ENCODE measurements around the gene FBXO9. TPM values are rescaled to one million over a fixed set of nuclear protein-coding genes. Genes with fewer than 3 reads are reported as not detected.

Gene FBXO9
- total RNA-seq, 2 experiments from 2014 or later, result 72.2 to 74.1 TPM

GRCh38 chr6:53070806-53071205, 5.6 kb downstream of the FBXO9 start:
- no peak overlapping the region for H3K4me3 Mint-ChIP-seq

GRCh38 chr6:53074347-53074746, 9.1 kb downstream of the FBXO9 start:
- Mint-ChIP-seq H3K4me1 (peaks cover 11% of the 10 kb centered on the region), H3K4me3 (no peak overlapping the region), H3K27ac (no peak overlapping the region), H3K9me3 (no peaks in the 10 kb centered on the region), H3K36me3 (ENCODE audit: low read depth) (peaks cover 48% of the 10 kb centered on the region), H3K27me3 (no peaks in the 10 kb centered on the region)
- DNase-seq, result no peak
- CTCF ChIA-PET, result no interaction called here
- POLR2A ChIA-PET, result no interaction called here

More at GRCh38 chr6:53070806-53071205, 5.6 kb downstream of the FBXO9 start:
- CTCF ChIA-PET, result no interaction called here
- H3K36me3 Mint-ChIP-seq (ENCODE audit: low read depth), result peaks cover 32% of the 10 kb centered on the region
- H3K4me1 Mint-ChIP-seq, result peaks cover 36% of the 10 kb centered on the region
- no peaks in the 10 kb centered on the region for H3K9me3 Mint-ChIP-seq
- no peak for DNase-seq
- H3K27ac Mint-ChIP-seq, result no peak overlapping the region
- no peaks in the 10 kb centered on the region for H3K27me3 Mint-ChIP-seq
- POLR2A ChIA-PET, result no interaction called here

- no peaks in the 10 kb centered on the region for H3K9me3 Mint-ChIP-seq
Measured at GRCh38 chr6:53080813-53081212, 15.6 kb downstream of the FBXO9 start.

GRCh38 chr6:53086302-53086701, 21.1 kb downstream of the FBXO9 start:
- CTCF ChIA-PET, result no interaction called here

More at GRCh38 chr6:53080813-53081212, 15.6 kb downstream of the FBXO9 start:
- H3K4me1 Mint-ChIP-seq, result no peaks in the 10 kb centered on the region
- ChIA-PET POLR2A (no interaction called here), CTCF (no interaction called here)
- DNase-seq, result no peak
- no peak overlapping the region for H3K4me3 Mint-ChIP-seq
- no peak overlapping the region for H3K27ac Mint-ChIP-seq
- no peaks in the 10 kb centered on the region for H3K27me3 Mint-ChIP-seq
- peaks cover 57% of the 10 kb centered on the region for H3K36me3 Mint-ChIP-seq (ENCODE audit: low read depth)

GRCh38 chr6:53089948-53090347, 24.7 kb downstream of the FBXO9 start:
- ChIA-PET POLR2A (no interaction called here), CTCF (no interaction called here)
- H3K9me3 Mint-ChIP-seq, result no peaks in the 10 kb centered on the region
- no peak overlapping the region for H3K27ac Mint-ChIP-seq
- no peak overlapping the region for H3K4me3 Mint-ChIP-seq
- peaks cover 9% of the 10 kb centered on the region for H3K4me1 Mint-ChIP-seq
- no peak for DNase-seq
- peaks cover 45% of the 10 kb centered on the region for H3K36me3 Mint-ChIP-seq (ENCODE audit: low read depth)
- H3K27me3 Mint-ChIP-seq, result no peaks in the 10 kb centered on the region

More at GRCh38 chr6:53086302-53086701, 21.1 kb downstream of the FBXO9 start:
- H3K36me3 Mint-ChIP-seq (ENCODE audit: low read depth), result peaks cover 55% of the 10 kb centered on the region
- H3K27me3 Mint-ChIP-seq, result no peaks in the 10 kb centered on the region
- POLR2A ChIA-PET, result no interaction called here
- H3K4me1 Mint-ChIP-seq, result peaks cover 2% of the 10 kb centered on the region
- no peak overlapping the region for H3K27ac Mint-ChIP-seq
- H3K4me3 Mint-ChIP-seq, result no peak overlapping the region
- H3K9me3 Mint-ChIP-seq, result no peaks in the 10 kb centered on the region
- no peak for DNase-seq

DNA sequence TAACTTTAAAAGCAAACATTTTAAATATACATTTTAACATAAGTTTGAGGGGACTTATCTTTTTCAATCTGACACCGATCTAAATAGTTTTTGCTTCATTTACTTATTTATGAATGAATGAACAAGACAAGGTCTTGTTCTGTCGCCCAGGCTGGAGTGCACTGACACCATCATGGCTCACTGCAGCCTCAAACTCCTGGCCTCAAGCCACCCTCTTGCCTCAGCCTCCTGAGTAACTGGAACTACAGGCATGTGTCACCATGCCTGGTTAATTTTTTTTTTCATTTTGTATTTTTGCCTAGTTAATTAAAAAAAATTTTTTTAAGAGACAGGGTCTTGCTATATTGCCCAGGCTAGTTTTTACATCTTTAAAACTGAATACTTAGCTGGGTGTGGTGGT, 25.4 kb downstream of the FBXO9 start:
- ChIA-PET CTCF (no interaction called here), POLR2A (no interaction called here)
- peaks cover 50% of the 10 kb centered on the region for H3K36me3 Mint-ChIP-seq (ENCODE audit: low read depth)

GRCh38 chr6:53095270-53095669, 30.1 kb downstream of the FBXO9 start:
- H3K27me3 Mint-ChIP-seq, result no peaks in the 10 kb centered on the region
- H3K9me3 Mint-ChIP-seq, result no peaks in the 10 kb centered on the region
- H3K4me1 Mint-ChIP-seq, result peaks cover 9% of the 10 kb centered on the region
- H3K4me3 Mint-ChIP-seq, result no peak overlapping the region
- ChIA-PET POLR2A (no interaction called here), CTCF (no interaction called here)
- peaks cover 56% of the 10 kb centered on the region for H3K36me3 Mint-ChIP-seq (ENCODE audit: low read depth)
- H3K27ac Mint-ChIP-seq, result no peak overlapping the region
- DNase-seq, result no peak

More for the DNA sequence above, 25.4 kb downstream of the FBXO9 start:
- Mint-ChIP-seq H3K27ac (no peak overlapping the region), H3K27me3 (no peaks in the 10 kb centered on the region), H3K4me3 (no peak overlapping the region), H3K4me1 (peaks cover 9% of the 10 kb centered on the region), H3K9me3 (no peaks in the 10 kb centered on the region)
- DNase-seq, result no peak

DNA sequence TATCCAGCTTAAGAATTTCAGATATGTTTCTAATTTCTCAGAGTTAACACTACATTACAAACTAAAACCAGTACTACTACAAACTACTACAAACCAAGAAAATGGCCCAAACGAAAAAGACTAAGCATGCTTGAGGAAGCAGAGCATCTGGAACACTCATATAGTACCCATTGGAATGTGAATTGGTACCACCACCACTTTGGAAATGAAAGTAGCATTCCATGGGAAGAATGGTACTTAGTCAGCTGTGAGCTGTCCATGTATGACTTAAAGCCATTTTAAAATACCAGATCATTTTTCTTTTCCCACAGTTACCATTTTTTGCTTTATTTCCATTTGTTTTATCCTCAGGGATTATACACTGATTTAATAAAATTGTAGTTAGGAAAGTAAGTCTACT, 30.5 kb downstream of the FBXO9 start:
- CTCF ChIA-PET, result no interaction called here
- Mint-ChIP-seq H3K9me3 (no peaks in the 10 kb centered on the region), H3K4me3 (no peak overlapping the region), H3K27me3 (no peaks in the 10 kb centered on the region), H3K36me3 (ENCODE audit: low read depth) (peaks cover 52% of the 10 kb centered on the region), H3K27ac (no peak overlapping the region), H3K4me1 (peaks cover 9% of the 10 kb centered on the region)
- POLR2A ChIA-PET, result no interaction called here
- DNase-seq, result no peak

DNA sequence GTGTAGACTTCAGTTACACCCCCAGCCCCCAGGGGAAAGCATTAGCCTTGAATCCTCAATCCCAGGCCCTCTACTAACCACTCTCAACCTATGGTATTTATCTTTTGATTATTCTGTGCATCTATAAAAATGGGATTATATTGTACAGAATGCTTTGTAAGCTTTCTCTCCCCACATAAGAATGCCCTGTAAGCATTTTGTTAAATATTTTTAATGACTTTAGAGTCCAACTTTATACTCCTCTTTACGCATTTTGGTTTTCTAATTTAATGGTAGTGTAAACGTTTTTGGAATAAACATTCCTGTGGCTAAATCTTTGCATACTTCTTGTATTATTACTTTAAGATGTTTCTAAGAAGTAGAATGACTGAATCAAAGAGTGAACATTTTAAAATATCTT, 35.4 kb downstream of the FBXO9 start:
- POLR2A ChIA-PET, result no interaction called here
- peaks cover 38% of the 10 kb centered on the region for H3K36me3 Mint-ChIP-seq (ENCODE audit: low read depth)
- CTCF ChIA-PET, result no interaction called here
- H3K4me3 Mint-ChIP-seq, result no peak overlapping the region
- no peak overlapping the region for H3K27ac Mint-ChIP-seq
- no peaks in the 10 kb centered on the region for H3K27me3 Mint-ChIP-seq
- DNase-seq, result no peak
- no peaks in the 10 kb centered on the region for H3K4me1 Mint-ChIP-seq
- no peaks in the 10 kb centered on the region for H3K9me3 Mint-ChIP-seq

- ChIA-PET POLR2A (no interaction called here), CTCF (no interaction called here)
- Mint-ChIP-seq H3K9me3 (no peaks in the 10 kb centered on the region), H3K4me3 (no peak overlapping the region), H3K36me3 (ENCODE audit: low read depth) (peaks cover 34% of the 10 kb centered on the region), H3K27me3 (no peaks in the 10 kb centered on the region), H3K4me1 (no peaks in the 10 kb centered on the region), H3K27ac (no peak overlapping the region)
- no peak for DNase-seq
Measured at GRCh38 chr6:53101006-53101405, 35.8 kb downstream of the FBXO9 start.

DNA sequence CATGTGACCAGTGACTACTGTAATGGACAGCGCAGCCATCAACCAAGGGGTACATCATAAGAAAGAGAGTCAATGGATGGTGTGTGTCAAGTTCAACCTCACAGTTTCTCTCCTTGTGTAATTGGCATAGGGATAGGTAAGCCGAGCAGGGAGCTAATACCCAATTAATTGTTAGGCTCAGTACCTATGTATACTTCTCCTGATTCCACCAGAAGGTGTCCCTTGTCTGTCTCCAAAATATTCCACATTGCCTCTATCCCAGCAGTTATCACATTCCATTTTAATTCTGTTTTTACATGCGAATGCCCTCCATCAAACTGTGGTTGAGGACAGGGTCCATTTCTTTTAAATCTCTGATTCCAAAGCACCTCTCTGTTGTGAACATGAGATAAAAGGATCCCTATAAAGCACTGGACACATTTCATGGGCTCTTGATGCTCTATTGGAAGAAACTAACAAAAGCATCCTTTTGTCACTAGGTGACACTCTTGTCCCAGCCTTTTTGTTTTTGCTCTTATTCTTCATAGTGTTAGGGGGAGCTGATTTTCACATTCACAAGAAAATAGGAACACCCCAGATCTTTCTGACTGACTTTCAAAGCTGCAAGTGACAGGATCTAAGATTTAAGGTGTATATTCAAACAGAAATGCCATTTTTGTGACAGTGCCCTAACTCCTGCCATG, 38.9 kb downstream of the FBXO9 start:
- Mint-ChIP-seq H3K27ac (no peak overlapping the region), H3K4me3 (no peak overlapping the region), H3K36me3 (ENCODE audit: low read depth) (peaks cover 14% of the 10 kb centered on the region), H3K27me3 (no peaks in the 10 kb centered on the region), H3K4me1 (peaks cover 2% of the 10 kb centered on the region), H3K9me3 (no peaks in the 10 kb centered on the region)
- no peak for DNase-seq
- ChIA-PET POLR2A (no interaction called here), CTCF (no interaction called here)

- Mint-ChIP-seq H3K36me3 (ENCODE audit: low read depth) (peaks cover 11% of the 10 kb centered on the region), H3K4me1 (peaks cover 8% of the 10 kb centered on the region), H3K27me3 (no peaks in the 10 kb centered on the region), H3K4me3 (no peak overlapping the region), H3K27ac (no peak overlapping the region), H3K9me3 (no peaks in the 10 kb centered on the region)
- CTCF ChIA-PET, result no interaction called here
- no peak for DNase-seq
- POLR2A ChIA-PET, result no interaction called here
Measured at GRCh38 chr6:53104916-53105315, 39.7 kb downstream of the FBXO9 start.

DNA sequence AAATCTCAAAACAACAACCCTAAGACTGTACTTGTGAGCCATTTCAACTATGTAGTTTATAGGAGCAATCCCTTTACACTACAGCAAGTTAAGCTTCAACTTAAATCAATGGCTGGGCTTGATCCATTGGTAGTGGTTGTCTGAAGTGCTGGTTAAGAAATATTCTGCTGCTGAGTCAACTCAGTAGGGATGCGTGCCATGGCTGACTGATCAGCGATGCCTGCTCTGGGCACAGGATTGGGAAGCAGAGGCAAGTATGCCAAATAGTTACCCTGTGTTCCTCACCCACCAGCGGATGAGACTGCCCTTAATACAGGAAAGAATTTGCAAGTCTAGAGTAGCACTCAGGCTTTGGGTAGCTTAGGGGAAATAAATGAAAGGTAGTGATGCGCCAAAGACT, 41.9 kb downstream of the FBXO9 start:
- ChIA-PET POLR2A (no interaction called here), CTCF (no interaction called here)
- Mint-ChIP-seq H3K4me1 (peaks cover 14% of the 10 kb centered on the region), H3K36me3 (ENCODE audit: low read depth) (peaks cover under 1% of the 10 kb centered on the region), H3K27me3 (no peaks in the 10 kb centered on the region), H3K4me3 (no peak overlapping the region), H3K27ac (no peak overlapping the region), H3K9me3 (no peaks in the 10 kb centered on the region)
- no peak for DNase-seq

- H3K9me3 Mint-ChIP-seq, result no peaks in the 10 kb centered on the region
- no peak overlapping the region for H3K27ac Mint-ChIP-seq
- no peaks in the 10 kb centered on the region for H3K27me3 Mint-ChIP-seq
- DNase-seq, result no peak
- H3K36me3 Mint-ChIP-seq (ENCODE audit: low read depth), result no peaks in the 10 kb centered on the region
- peaks cover 24% of the 10 kb centered on the region for H3K4me1 Mint-ChIP-seq
- no peak overlapping the region for H3K4me3 Mint-ChIP-seq
- ChIA-PET POLR2A (no interaction called here), CTCF (no interaction called here)
Measured at GRCh38 chr6:53109612-53110011, 44.4 kb downstream of the FBXO9 start.
